IMR-90 (cell line): ENCODE results near the gene ZNF592. TPM values are rescaled to one million over a fixed set of nuclear protein-coding genes. Genes with fewer than 3 reads are reported as not detected.

Source experiments
- ATAC-seq: fragments of 200-7000 bp; cut with Tn5 transposase; 2 replicates; pipeline ENCODE4 v1.9.1; 2020; ENCODE audit warnings: low read depth, mild to moderate bottlenecking, moderate library complexity
- BruUV-seq: library from RNA; stranded (reverse); fragments of 400-500 nt; replicated peaks from 2 replicates; lab custom pipeline; 2021; lab: Mats Ljungman, UMichigan
- CTCF ChIA-PET: fragments of 300-600 bp; formaldehyde crosslinking; extraction: SDS; loops from one replicate; lab custom pipeline; 2021; ENCODE audit warnings: antibody characterized with exemption; lab: Yijun Ruan, JAX
- POLR2A ChIA-PET: fragments of 300-600 bp; sonication (Branson Sonifier 250); formaldehyde crosslinking; loops from one replicate; lab custom pipeline; 2022; ENCODE audit warnings: antibody characterized with exemption; ENCODE audit not compliant: unreplicated experiment; lab: Charles Lee
- DNase-seq: peaks from one replicate; pipeline ENCODE4 v3.0.0; 2013
- H2AFZ ChIP-seq: replicated peaks from 2 replicates; pipeline ENCODE3; 2013; ENCODE audit warnings: low read length, mild to moderate bottlenecking; ENCODE audit not compliant: poor library complexity
- H2AK5ac ChIP-seq: 2 replicates; pipeline ENCODE4 v1.6.1; 2013; ENCODE audit warnings: low read depth, low read length, inconsistent platforms
- H2AK9ac ChIP-seq: replicated peaks from 2 replicates; pipeline ENCODE3; 2013; ENCODE audit warnings: mild to moderate bottlenecking, low read depth, low read length, moderate library complexity; ENCODE audit not compliant: poor library complexity
- H2BK120ac ChIP-seq: 2 replicates; pipeline ENCODE4 v1.6.1; 2013; ENCODE audit warnings: low read depth, low read length, inconsistent platforms
- H2BK15ac ChIP-seq: 3 replicates; pipeline ENCODE4 v1.6.1; 2013; ENCODE audit warnings: low read depth, low read length, inconsistent platforms
- H2BK20ac ChIP-seq: 2 replicates; pipeline ENCODE4 v1.6.1; 2013; ENCODE audit warnings: low read depth, mild to moderate bottlenecking, inconsistent platforms, low read length, moderate library complexity
- H2BK5ac ChIP-seq: 2 replicates; pipeline ENCODE4 v1.6.1; 2013; ENCODE audit warnings: mild to moderate bottlenecking, low read depth, low read length, inconsistent platforms; ENCODE audit not compliant: poor library complexity, severe bottlenecking
- H3K14ac ChIP-seq: replicated peaks from 2 replicates; pipeline ENCODE4 v1.6.1; 2013; ENCODE audit warnings: low read depth, low read length, inconsistent platforms
- H3K18ac ChIP-seq: 2 replicates; pipeline ENCODE4 v1.6.1; 2013; ENCODE audit warnings: low read depth, low read length, control low read depth
- H3K23ac ChIP-seq: 2 replicates; pipeline ENCODE4 v1.6.1; 2013; ENCODE audit warnings: low read depth, low read length, inconsistent platforms
- H3K27ac ChIP-seq: 2 replicates; pipeline ENCODE4 v1.5.1; 2013; ENCODE audit warnings: mild to moderate bottlenecking, control low read depth, low read length; ENCODE audit not compliant: insufficient read depth
- H3K27me3 ChIP-seq: 2 replicates; pipeline ENCODE4 v1.6.1; 2013; ENCODE audit warnings: low read length; ENCODE audit not compliant: control insufficient read depth, insufficient read depth
- H3K36me3 ChIP-seq: 2 replicates; pipeline ENCODE4 v1.6.1; 2013; ENCODE audit warnings: low read length, mixed read lengths; ENCODE audit not compliant: control insufficient read depth, insufficient read depth
- H3K4ac ChIP-seq: 2 replicates; pipeline ENCODE4 v1.6.1; 2013; ENCODE audit warnings: low read depth, low read length, inconsistent platforms
- H3K4me1 ChIP-seq: 2 replicates; pipeline ENCODE4 v1.6.1; 2013; ENCODE audit warnings: low read length, mixed read lengths; ENCODE audit not compliant: control insufficient read depth, insufficient read depth
- H3K4me2 ChIP-seq: 2 replicates; pipeline ENCODE4 v1.6.1; 2013; ENCODE audit warnings: low read depth, mild to moderate bottlenecking, control low read depth, low read length, moderate library complexity
- H3K4me3 ChIP-seq: 2 replicates; pipeline ENCODE4 v1.5.1; 2013; ENCODE audit warnings: low read depth, mild to moderate bottlenecking, control low read depth, low read length, moderate library complexity; ENCODE audit not compliant: insufficient read depth
- H3K56ac ChIP-seq: 2 replicates; pipeline ENCODE4 v1.6.1; 2013; ENCODE audit warnings: low read length, inconsistent platforms; ENCODE audit not compliant: insufficient read depth; ENCODE audit errors: extremely low read depth
- H3K79me1 ChIP-seq, 2 experiments: 2 replicates each; pipeline ENCODE4 v1.6.1; 2013; ENCODE audit warnings: low read length in 2 of 2, inconsistent platforms in 1 of 2, low read depth in 1 of 2
- H3K9ac ChIP-seq: 2 replicates; pipeline ENCODE4 v1.6.1; 2013; ENCODE audit warnings: low read depth, low read length, control low read depth
- H3K9me1 ChIP-seq: 2 replicates; pipeline ENCODE4 v1.6.1; 2013; ENCODE audit warnings: low read length, inconsistent platforms; ENCODE audit not compliant: insufficient read depth
- H3K9me3 ChIP-seq: 2 replicates; pipeline ENCODE4 v1.6.1; 2013; ENCODE audit warnings: low read length; ENCODE audit not compliant: control insufficient read depth, insufficient read depth
- H4K20me1 ChIP-seq: 2 replicates; pipeline ENCODE4 v1.6.1; 2013; ENCODE audit warnings: low read length, inconsistent platforms; ENCODE audit not compliant: insufficient read depth
- H4K5ac ChIP-seq: 2 replicates; pipeline ENCODE4 v1.6.1; 2013; ENCODE audit warnings: mild to moderate bottlenecking, low read depth, low read length, control low read depth
- H4K8ac ChIP-seq, 2 experiments: 2 replicates each; pipeline ENCODE4 v1.6.1; 2013; ENCODE audit warnings: low read depth in 2 of 2, low read length in 2 of 2, control low read depth in 1 of 2, inconsistent platforms in 1 of 2
- H4K91ac ChIP-seq: 2 replicates; pipeline ENCODE4 v1.6.1; 2013; ENCODE audit warnings: low read depth, low read length, inconsistent platforms; ENCODE audit not compliant: insufficient read depth
- BHLHE40 ChIP-seq: fragments of 150-350 bp; IDR thresholded peaks from 2 replicates; pipeline ENCODE4 v1.6.1; 2016; ENCODE audit warnings: mild to moderate bottlenecking, low read depth, low read length
- CEBPB ChIP-seq: IDR thresholded peaks from 2 replicates; pipeline ENCODE4 v1.6.1; 2012; ENCODE audit warnings: low read depth, low read length, improper control_type of control experiment
- CHD1 ChIP-seq: IDR thresholded peaks from 2 replicates; pipeline ENCODE4 v1.6.1; 2012; ENCODE audit warnings: low read depth, low read length, improper control_type of control experiment
- CTCF ChIP-seq: conservative IDR thresholded peaks from 2 replicates; pipeline ENCODE4 v1.5.1; 2012; ENCODE audit warnings: mild to moderate bottlenecking, low read depth, low read length, improper control_type of control experiment
- FOS ChIP-seq: fragments of 150-350 bp; IDR thresholded peaks from 2 replicates; pipeline ENCODE4 v1.6.1; 2016; ENCODE audit warnings: low read depth, low read length
- MAFK ChIP-seq: IDR thresholded peaks from 2 replicates; pipeline ENCODE4 v1.6.1; 2012; ENCODE audit warnings: low read depth, low read length, improper control_type of control experiment
- MAZ ChIP-seq: IDR thresholded peaks from 2 replicates; pipeline ENCODE4 v1.6.1; 2012; ENCODE audit warnings: low read depth, mild to moderate bottlenecking, low read length, improper control_type of control experiment, moderate library complexity, borderline replicate concordance
- NFE2L2 ChIP-seq: fragments of 150-350 bp; IDR thresholded peaks from 2 replicates; pipeline ENCODE4 v1.6.1; 2016; ENCODE audit warnings: low read depth, mild to moderate bottlenecking, low read length
- POLR2A ChIP-seq: IDR thresholded peaks from 2 replicates; pipeline ENCODE4 v1.6.1; 2012; ENCODE audit warnings: mild to moderate bottlenecking, low read depth, low read length
- RAD21 ChIP-seq: IDR thresholded peaks from 2 replicates; pipeline ENCODE4 v1.6.1; 2012; ENCODE audit warnings: low read length, improper control_type of control experiment
- RCOR1 ChIP-seq: IDR thresholded peaks from 2 replicates; pipeline ENCODE4 v1.6.1; 2012; ENCODE audit warnings: mild to moderate bottlenecking, low read length, improper control_type of control experiment; ENCODE audit not compliant: insufficient replicate concordance
- RFX5 ChIP-seq: IDR thresholded peaks from 2 replicates; pipeline ENCODE4 v1.8.0; 2012; ENCODE audit warnings: low read depth, mild to moderate bottlenecking, low read length, moderate library complexity
- SMC3 ChIP-seq: fragments of 150-350 bp; IDR thresholded peaks from 2 replicates; pipeline ENCODE4 v1.6.1; 2016; ENCODE audit warnings: low read depth, mild to moderate bottlenecking, antibody characterized with exemption, low read length, moderate library complexity
- USF2 ChIP-seq: fragments of 150-350 bp; IDR thresholded peaks from 2 replicates; pipeline ENCODE4 v1.6.1; 2017; ENCODE audit warnings: mild to moderate bottlenecking, antibody characterized with exemption, low read length, low read depth
- WGBS, 2 experiments: methylation state at CpG; one replicate each; pipeline versions ENCODE4 v1.1.5 to v1.1.7; 2013; ENCODE audit warnings: missing lambda C conversion rate in 2 of 2; ENCODE audit not compliant: insufficient read length in 1 of 2; ENCODE audit errors: extremely low coverage in 2 of 2; 5-methylcytosine and 5-hydroxymethylcytosine counted together
- dilution Hi-C: fragments of 300-500 bp; cut with HindIII; formaldehyde crosslinking; loops from one replicate; pipeline ENCODE4 v1.14.3; 2018; ENCODE audit warnings: low sequenced_read_pairs; ENCODE audit not compliant: unreplicated experiment
- in situ Hi-C: fragments of 300-500 bp; cut with MboI; formaldehyde crosslinking; loops from 3 replicates; pipeline ENCODE4 v1.14.3; 2019; ENCODE audit warnings: low sequenced_read_pairs, inconsistent platforms, mixed read lengths
- intact Hi-C: fragments of 100-400 bp; cut with micrococcal nuclease; formaldehyde crosslinking; loops from 2 replicates; pipeline ENCODE4 v1.10.0; 2022
- polyA plus RNA-seq, 3 experiments: library from polyadenylated mRNA; depleted of rRNA; stranded (reverse); fragments of >200 nt; gene quantifications; 2 replicates each; pipeline ENCODE4 v1.2.3, GENCODE V29; 2012; ENCODE audit warnings: low replicate concordance in 1 of 3
- total RNA-seq: library from RNA; depleted of rRNA; stranded (reverse); fragments of >200 nt; gene quantifications from 2 replicates; pipeline ENCODE4 v1.2.3, GENCODE V29; 2012

ZNF592 gene
- total and polyA plus RNA-seq, 2 of the 4 experiments (the other 2 are of a cell fraction) = 4.3 to 10.2 TPM

GRCh38 chr15:84813931-84814330 is 65.5 kb downstream of the ZNF592 start:
- Histone ChIP-seq H2BK5ac (no peak overlapping the region), H3K9me3 (no peaks in the 10 kb centered on the region), H3K4me1 (peaks cover 2% of the 10 kb centered on the region; the same call in 1 of the 2 replicates), H2AK9ac (no peak overlapping the region), H2BK15ac (no peak overlapping the region), H3K79me1 (no peaks in the 10 kb centered on the region), H3K9ac (no peak overlapping the region), H3K9me1 (peaks cover 5% of the 10 kb centered on the region), H4K5ac (no peak overlapping the region), H2BK120ac (no peak overlapping the region), H3K4me3 (no peak overlapping the region), H3K56ac (no peak overlapping the region), H3K23ac (no peak overlapping the region), H2BK20ac (no peak overlapping the region), H2AFZ (no peak overlapping the region), H3K27me3 (peaks cover 1% of the 10 kb centered on the region; the same call in 1 of the 2 replicates), H2AK5ac (no peak overlapping the region), H4K91ac (no peak overlapping the region), H3K36me3 (no peaks in the 10 kb centered on the region), H4K8ac (no peak overlapping the region), H4K20me1 (0 out of 2 replicates have a peak, but pooled peaks cover 8% of the 10 kb centered on the region), H3K27ac (no peak overlapping the region), H3K4ac (no peak overlapping the region), H3K14ac (no peak overlapping the region), H3K18ac (no peak overlapping the region), H3K4me2 (no peak overlapping the region)
- TF ChIP-seq POLR2A = no peak
- no peak for TF ChIP-seq MAZ
- TF ChIP-seq BHLHE40 = no peak
- no peak for TF ChIP-seq CTCF
- TF ChIP-seq RAD21 = no peak
- TF ChIP-seq NFE2L2 = no peak
- no peak for TF ChIP-seq USF2
- TF ChIP-seq RFX5 = no peak
- TF ChIP-seq MAFK = no peak
- no peak for TF ChIP-seq CEBPB
- TF ChIP-seq CHD1 = no peak
- no peak for TF ChIP-seq SMC3
- no peak for TF ChIP-seq RCOR1
- no peak for TF ChIP-seq FOS
- BruUV-seq = no TSS peak
- no peak for ATAC-seq
- no CpG with 5 or more reads among the region's 1 CpG for WGBS, 2 experiments
- in situ Hi-C loops (no loop called here), intact Hi-C loops (no loop called here), dilution Hi-C loops (no loop called here)
- DNase-seq = no peak
- ChIA-PET CTCF (no interaction called here), POLR2A (no interaction called here)
